Neural cell (in vitro differentiated cells): ENCODE data around the gene SERPINB12. TPM values are rescaled to one million over a fixed set of nuclear protein-coding genes. Genes with fewer than 3 reads are reported as not detected.

Experiments
- H2AFZ ChIP-seq: fragments of 200-600, 300-800 bp; sonication (generic), shearing (Covaris generic); 2 replicates; pipeline ENCODE4 v1.6.0; 2014; ENCODE audit warnings: low read depth, mild to moderate bottlenecking, antibody characterized with exemption, low read length, moderate library complexity
- H3F3A ChIP-seq: fragments of 200-600 bp; shearing (Covaris generic); 2 replicates; pipeline ENCODE4 v1.6.1; 2016; ENCODE audit warnings: mild to moderate bottlenecking, moderate library complexity, mixed read lengths, antibody characterized with exemption, low read length; ENCODE audit not compliant: insufficient read depth, poor library complexity, severe bottlenecking
- H3K27ac ChIP-seq: fragments of 200-600, 300-800 bp; sonication (generic), shearing (Covaris generic); 2 replicates; pipeline ENCODE4 v1.5.1; 2014; ENCODE audit warnings: mild to moderate bottlenecking, low read length, moderate library complexity
- H3K27me3 ChIP-seq: fragments of 300-800, 200-600 bp; sonication (generic), shearing (Covaris generic); 2 replicates; pipeline ENCODE4 v1.6.0; 2014; ENCODE audit warnings: mild to moderate bottlenecking, low read depth, low read length, moderate library complexity; ENCODE audit not compliant: insufficient read depth
- H3K36me3 ChIP-seq: fragments of 300-800, 200-600 bp; sonication (generic), shearing (Covaris generic); 2 replicates; pipeline ENCODE4 v1.5.1; 2014; ENCODE audit warnings: mild to moderate bottlenecking, antibody characterized with exemption, low read length, moderate library complexity; ENCODE audit not compliant: insufficient read depth
- H3K4me2 ChIP-seq: fragments of 300-800, 200-600 bp; sonication (generic), shearing (Covaris generic); 2 replicates; pipeline ENCODE4 v1.6.0; 2014; ENCODE audit warnings: mild to moderate bottlenecking, low read length
- H3K4me3 ChIP-seq: fragments of 300-800, 200-600 bp; sonication (generic), shearing (Covaris generic); 2 replicates; pipeline ENCODE4 v1.5.1; 2014; ENCODE audit warnings: mild to moderate bottlenecking, low read length, moderate library complexity
- H3K79me2 ChIP-seq: fragments of 200-600 bp; shearing (Covaris generic); replicated peaks from 2 replicates; pipeline ENCODE4 v1.6.0; 2014; ENCODE audit warnings: mild to moderate bottlenecking, low read length, moderate library complexity; ENCODE audit not compliant: insufficient read depth
- H3K9ac ChIP-seq: fragments of 300-800, 200-600 bp; sonication (generic), shearing (Covaris generic); 2 replicates; pipeline ENCODE4 v1.6.1; 2016; ENCODE audit warnings: mild to moderate bottlenecking, low read length, mixed read lengths
- H3K9me2 ChIP-seq: fragments of 200-600 bp; shearing (Covaris generic); 2 replicates; pipeline ENCODE4 v1.6.1; 2016; ENCODE audit warnings: mild to moderate bottlenecking, low read length, mixed read lengths; ENCODE audit not compliant: insufficient read depth
- H3K9me3 ChIP-seq: fragments of 200-600, 300-800 bp; sonication (generic), shearing (Covaris generic); 2 replicates; pipeline ENCODE4 v1.6.1; 2016; ENCODE audit warnings: mild to moderate bottlenecking, mixed run types, low read length, moderate library complexity, mixed read lengths
- H4K20me1 ChIP-seq: fragments of 200-600 bp; shearing (Covaris generic); 2 replicates; pipeline ENCODE4 v1.6.1; 2016; ENCODE audit warnings: mild to moderate bottlenecking, mixed run types; ENCODE audit not compliant: insufficient read depth
- EP300 ChIP-seq: fragments of 450-650 bp; conservative IDR thresholded peaks from 2 replicates; pipeline ENCODE4 v1.6.1; 2014; ENCODE audit warnings: antibody characterized with exemption, mild to moderate bottlenecking, moderate library complexity; ENCODE audit not compliant: poor library complexity, severe bottlenecking
- EZH2 ChIP-seq: fragments of 200-600, 300-800 bp; shearing (Covaris generic), sonication (generic); IDR thresholded peaks from 2 replicates; pipeline ENCODE4 v1.6.1; 2014; ENCODE audit warnings: antibody characterized with exemption, low read length, borderline replicate concordance, mild to moderate bottlenecking; ENCODE audit not compliant: insufficient read depth, poor library complexity, severe bottlenecking
- MXI1 ChIP-seq: fragments of 450-650 bp; conservative IDR thresholded peaks from 2 replicates; pipeline ENCODE4 v1.6.1; 2014; ENCODE audit warnings: antibody characterized with exemption, mild to moderate bottlenecking; ENCODE audit not compliant: poor library complexity, severe bottlenecking
- POLR2AphosphoS5 ChIP-seq: IDR thresholded peaks from 2 replicates; pipeline ENCODE4 v1.6.1; 2012
- RAD21 ChIP-seq: fragments of 450-650 bp; conservative IDR thresholded peaks from 2 replicates; pipeline ENCODE4 v1.6.1; 2014; ENCODE audit warnings: antibody characterized with exemption, mild to moderate bottlenecking, moderate library complexity
- SMC3 ChIP-seq: fragments of 450-650 bp; conservative IDR thresholded peaks from 2 replicates; pipeline ENCODE4 v1.6.1; 2014; ENCODE audit warnings: antibody characterized with exemption, mild to moderate bottlenecking, moderate library complexity; ENCODE audit not compliant: poor library complexity
- TAF1 ChIP-seq: IDR thresholded peaks from 2 replicates; pipeline ENCODE4 v1.6.1; 2012; ENCODE audit warnings: low read depth
- polyA plus RNA-seq: library from polyadenylated mRNA; depleted of rRNA; stranded (reverse); fragments of >200 nt; gene quantifications from 2 replicates; pipeline ENCODE4 v1.2.3, GENCODE V29; 2014
- TF ChIP-seq, protein P1 (sequence below): fragments of 450-650 bp; IDR thresholded peaks from 2 replicates; pipeline ENCODE4 v1.5.1; 2014; ENCODE audit warnings: antibody characterized with exemption, mild to moderate bottlenecking, moderate library complexity; ENCODE audit not compliant: poor library complexity, severe bottlenecking
- TF ChIP-seq, protein P2 (sequence below): IDR thresholded peaks from 2 replicates; pipeline ENCODE4 v1.6.1; 2012; ENCODE audit warnings: borderline replicate concordance

SERPINB12 gene
- polyA plus RNA-seq, 1 donor from 2014 or later, result not detected

DNA sequence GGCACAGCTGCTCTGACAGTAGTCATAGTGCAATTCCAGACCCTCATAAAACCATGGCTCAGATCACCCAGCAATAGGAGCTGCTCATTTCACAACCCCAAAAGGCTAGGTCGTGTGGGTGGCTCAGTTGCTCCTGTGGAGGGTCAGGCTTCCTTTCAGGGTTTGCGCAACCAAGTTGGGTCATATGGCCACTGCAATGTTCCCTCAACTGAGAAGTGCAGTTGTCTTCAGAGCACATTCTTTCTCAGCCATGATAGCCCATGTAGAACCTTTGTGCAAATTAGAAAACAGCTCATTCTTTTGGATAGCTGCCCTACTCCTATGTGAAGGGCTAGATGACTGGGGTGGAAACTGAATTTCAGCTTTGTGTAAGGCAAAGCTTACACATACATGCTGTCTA, 48.2 kb downstream of the SERPINB12 start:
- no peaks in the 10 kb centered on the region for H3K79me2 ChIP-seq
- H4K20me1 ChIP-seq, result no peaks in the 10 kb centered on the region
- no peaks in the 10 kb centered on the region for H3K9me3 ChIP-seq
- H3K9me2 ChIP-seq, result no peaks in the 10 kb centered on the region
- H3K9ac ChIP-seq, result no peak overlapping the region
- no peaks in the 10 kb centered on the region for H3K27me3 ChIP-seq
- H3F3A ChIP-seq, result no peaks in the 10 kb centered on the region
- TF ChIP-seq, protein P1, sequence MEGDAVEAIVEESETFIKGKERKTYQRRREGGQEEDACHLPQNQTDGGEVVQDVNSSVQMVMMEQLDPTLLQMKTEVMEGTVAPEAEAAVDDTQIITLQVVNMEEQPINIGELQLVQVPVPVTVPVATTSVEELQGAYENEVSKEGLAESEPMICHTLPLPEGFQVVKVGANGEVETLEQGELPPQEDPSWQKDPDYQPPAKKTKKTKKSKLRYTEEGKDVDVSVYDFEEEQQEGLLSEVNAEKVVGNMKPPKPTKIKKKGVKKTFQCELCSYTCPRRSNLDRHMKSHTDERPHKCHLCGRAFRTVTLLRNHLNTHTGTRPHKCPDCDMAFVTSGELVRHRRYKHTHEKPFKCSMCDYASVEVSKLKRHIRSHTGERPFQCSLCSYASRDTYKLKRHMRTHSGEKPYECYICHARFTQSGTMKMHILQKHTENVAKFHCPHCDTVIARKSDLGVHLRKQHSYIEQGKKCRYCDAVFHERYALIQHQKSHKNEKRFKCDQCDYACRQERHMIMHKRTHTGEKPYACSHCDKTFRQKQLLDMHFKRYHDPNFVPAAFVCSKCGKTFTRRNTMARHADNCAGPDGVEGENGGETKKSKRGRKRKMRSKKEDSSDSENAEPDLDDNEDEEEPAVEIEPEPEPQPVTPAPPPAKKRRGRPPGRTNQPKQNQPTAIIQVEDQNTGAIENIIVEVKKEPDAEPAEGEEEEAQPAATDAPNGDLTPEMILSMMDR, result no peak
- TF ChIP-seq EP300 (no peak), POLR2AphosphoS5 (no peak), MXI1 (no peak), RAD21 (no peak), EZH2 (no peak), SMC3 (no peak), TAF1 (no peak)
- TF ChIP-seq, protein P2, sequence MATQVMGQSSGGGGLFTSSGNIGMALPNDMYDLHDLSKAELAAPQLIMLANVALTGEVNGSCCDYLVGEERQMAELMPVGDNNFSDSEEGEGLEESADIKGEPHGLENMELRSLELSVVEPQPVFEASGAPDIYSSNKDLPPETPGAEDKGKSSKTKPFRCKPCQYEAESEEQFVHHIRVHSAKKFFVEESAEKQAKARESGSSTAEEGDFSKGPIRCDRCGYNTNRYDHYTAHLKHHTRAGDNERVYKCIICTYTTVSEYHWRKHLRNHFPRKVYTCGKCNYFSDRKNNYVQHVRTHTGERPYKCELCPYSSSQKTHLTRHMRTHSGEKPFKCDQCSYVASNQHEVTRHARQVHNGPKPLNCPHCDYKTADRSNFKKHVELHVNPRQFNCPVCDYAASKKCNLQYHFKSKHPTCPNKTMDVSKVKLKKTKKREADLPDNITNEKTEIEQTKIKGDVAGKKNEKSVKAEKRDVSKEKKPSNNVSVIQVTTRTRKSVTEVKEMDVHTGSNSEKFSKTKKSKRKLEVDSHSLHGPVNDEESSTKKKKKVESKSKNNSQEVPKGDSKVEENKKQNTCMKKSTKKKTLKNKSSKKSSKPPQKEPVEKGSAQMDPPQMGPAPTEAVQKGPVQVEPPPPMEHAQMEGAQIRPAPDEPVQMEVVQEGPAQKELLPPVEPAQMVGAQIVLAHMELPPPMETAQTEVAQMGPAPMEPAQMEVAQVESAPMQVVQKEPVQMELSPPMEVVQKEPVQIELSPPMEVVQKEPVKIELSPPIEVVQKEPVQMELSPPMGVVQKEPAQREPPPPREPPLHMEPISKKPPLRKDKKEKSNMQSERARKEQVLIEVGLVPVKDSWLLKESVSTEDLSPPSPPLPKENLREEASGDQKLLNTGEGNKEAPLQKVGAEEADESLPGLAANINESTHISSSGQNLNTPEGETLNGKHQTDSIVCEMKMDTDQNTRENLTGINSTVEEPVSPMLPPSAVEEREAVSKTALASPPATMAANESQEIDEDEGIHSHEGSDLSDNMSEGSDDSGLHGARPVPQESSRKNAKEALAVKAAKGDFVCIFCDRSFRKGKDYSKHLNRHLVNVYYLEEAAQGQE, result no peak
- H3K36me3 ChIP-seq, result no peaks in the 10 kb centered on the region
- H2AFZ ChIP-seq, result no peak overlapping the region
- H3K4me3 ChIP-seq, result no peak overlapping the region
- no peak overlapping the region for H3K4me2 ChIP-seq
- H3K27ac ChIP-seq, result no peak overlapping the region

DNA sequence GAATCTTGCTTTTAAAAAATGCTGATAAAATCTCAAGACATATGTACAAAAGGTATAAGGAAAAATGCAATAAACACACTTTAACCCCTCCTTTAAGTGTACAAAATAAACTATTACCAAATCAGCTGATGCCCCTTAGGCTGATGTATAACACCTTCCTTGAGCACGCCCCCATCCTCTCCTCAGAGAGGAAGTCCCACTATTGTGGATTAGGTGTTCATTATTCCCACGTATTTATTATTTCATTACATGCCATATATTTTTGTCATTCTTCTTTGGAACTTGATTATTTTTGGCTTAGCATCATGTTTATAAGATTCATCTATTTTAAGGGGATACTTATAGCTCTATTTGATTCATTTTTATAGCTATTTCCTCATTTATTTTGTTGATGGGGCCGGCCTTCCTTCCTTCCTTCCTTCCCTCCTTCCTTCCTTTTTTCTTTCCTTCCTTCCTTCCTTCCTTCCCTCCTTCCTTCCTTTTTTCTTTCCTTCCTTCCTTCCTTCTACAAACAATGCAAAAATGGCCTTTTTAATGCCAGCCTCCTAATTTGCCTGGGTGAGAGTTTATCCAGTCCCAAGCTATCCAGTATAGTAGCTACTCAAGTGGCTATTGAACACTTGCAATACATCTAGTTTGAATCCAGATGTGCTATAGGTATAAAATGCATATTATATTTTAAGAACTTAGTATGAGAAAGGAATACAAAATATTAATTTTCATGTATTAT, 49.0 kb downstream of the SERPINB12 start:
- H4K20me1 ChIP-seq, result no peaks in the 10 kb centered on the region
- no peak overlapping the region for H3K9ac ChIP-seq
- no peak overlapping the region for H3K27ac ChIP-seq
- H2AFZ ChIP-seq, result no peak overlapping the region
- no peaks in the 10 kb centered on the region for H3K27me3 ChIP-seq
- TF ChIP-seq, protein P1, result no peak
- TF ChIP-seq EP300 (no peak), MXI1 (no peak), POLR2AphosphoS5 (no peak)
- H3K4me3 ChIP-seq, result no peak overlapping the region
- H3K79me2 ChIP-seq, result no peaks in the 10 kb centered on the region
- H3K9me3 ChIP-seq, result no peaks in the 10 kb centered on the region
- no peak overlapping the region for H3K4me2 ChIP-seq
- no peaks in the 10 kb centered on the region for H3K36me3 ChIP-seq
- H3F3A ChIP-seq, result no peaks in the 10 kb centered on the region
- H3K9me2 ChIP-seq, result no peaks in the 10 kb centered on the region
